Activated CD4-positive, alpha-beta T cell treated with anti-CD3 and anti-CD28 coated beads for 36 hours (primary cell): ENCODE results near the gene SPPL2A. TPM values are rescaled to one million over a fixed set of nuclear protein-coding genes. Genes with fewer than 3 reads are reported as not detected.

Source experiments
- ATAC-seq: fragments of 200-7000 bp; cut with Tn5 transposase; one replicate; pipeline ENCODE4 v1.10.0; 2021; ENCODE audit warnings: mild to moderate bottlenecking, moderate library complexity
- CTCF ChIA-PET: fragments of 350-600 bp; sonication (Branson Sonifier 250); formaldehyde crosslinking; loops from one replicate; lab custom pipeline; 2021; ENCODE audit warnings: antibody characterized with exemption; lab: Charles Lee
- POLR2A ChIA-PET: fragments of 350-600 bp; sonication (Branson Sonifier 250); formaldehyde crosslinking; loops from one replicate; lab custom pipeline; 2021; ENCODE audit warnings: antibody characterized with exemption, inconsistent platforms; lab: Charles Lee
- DNase-seq: peaks from one replicate; pipeline ENCODE4 v3.0.0-alpha.2; 2020
- H3K27ac Mint-ChIP-seq: one replicate; pipeline ENCODE4 v1.8.0; 2021; ENCODE audit warnings: mixed read lengths
- H3K27me3 Mint-ChIP-seq: one replicate; pipeline ENCODE4 v1.8.0; 2021; ENCODE audit warnings: mixed read lengths
- H3K36me3 Mint-ChIP-seq: one replicate; pipeline ENCODE4 v1.8.0; 2021; ENCODE audit warnings: low read depth, mixed read lengths
- H3K4me1 Mint-ChIP-seq: one replicate; pipeline ENCODE4 v1.8.0; 2021; ENCODE audit warnings: mixed read lengths
- H3K4me3 Mint-ChIP-seq: one replicate; pipeline ENCODE4 v1.8.0; 2021; ENCODE audit warnings: mild to moderate bottlenecking, moderate library complexity, mixed read lengths
- H3K9me3 Mint-ChIP-seq: one replicate; pipeline ENCODE4 v1.8.0; 2021; ENCODE audit warnings: low read depth, mixed read lengths
- intact Hi-C, 2 experiments: fragments of 100-400 bp; cut with DNase I in 1 of 2; cut with micrococcal nuclease in 1 of 2; formaldehyde crosslinking; loops; one replicate each; pipeline versions ENCODE4 v1.14.2 to v1.15.1; 2022 to 2024; cut with DNase I, micrococcal nuclease
- total RNA-seq, 2 experiments: library from RNA; stranded (reverse); gene quantifications; one replicate each; pipeline ENCODE4 v1.2.3, GENCODE V29; 2021

The SPPL2A gene
- total RNA-seq, 2 experiments from 2014 or later, result 53.1 to 66.1 TPM

GRCh38 chr15:50652671-50653070, 112.8 kb downstream of the SPPL2A start:
- intact Hi-C loops, result no loop called here
- H3K9me3 Mint-ChIP-seq, result no peaks in the 10 kb centered on the region
- DNase-seq (no peak), ATAC-seq (no peak)
- peaks cover 50% of the 10 kb centered on the region for H3K36me3 Mint-ChIP-seq
- H3K27ac Mint-ChIP-seq, result no peak overlapping the region
- ChIA-PET CTCF (no interaction called here), POLR2A (no interaction called here)
- peaks cover 18% of the 10 kb centered on the region for H3K4me1 Mint-ChIP-seq
- H3K4me3 Mint-ChIP-seq, result no peak overlapping the region
- H3K27me3 Mint-ChIP-seq, result no peaks in the 10 kb centered on the region

Other genes starting within 250 kb of the SPPL2A start
- not detected for gene USP50, start 219.0 kb downstream of the SPPL2A start, total RNA-seq
- gene TRPM7, start 78.9 kb downstream of the SPPL2A start, total RNA-seq, result 10 to 100 TPM; 40.7 to 41.4 TPM
- gene AP4E1, start 143.0 kb upstream of the SPPL2A start, total RNA-seq, result 10 to 100 TPM in 1 of 2 experiments, 1 to 10 TPM in 1; 9.0 to 13.1 TPM